Gastrocnemius medialis (tissue), 4 donors: Measurements from ENCODE around the gene SKAP2.

Source experiments
- CTCF ChIP-seq, 5 experiments: fragments of 450-650 bp in 3 of 5; fragments of 200-600 bp in 2 of 5; sonication (generic) in 2 of 5; IDR thresholded peaks in 4 of 5; conservative IDR thresholded peaks in 1 of 5; 1 replicate in 4 of 5; 2 replicates in 1 of 5; pipeline ENCODE4 v1.5.1; 2016 to 2019; ENCODE audit warnings: antibody characterized with exemption in 5 of 5, mild to moderate bottlenecking in 3 of 5, moderate library complexity in 3 of 5
- POLR2A ChIP-seq, 2 donors: fragments of 450-650 bp; IDR thresholded peaks; one replicate each; pipeline ENCODE4 v1.6.1; 2017; ENCODE audit warnings: antibody characterized with exemption in 2 of 2, mild to moderate bottlenecking in 2 of 2, moderate library complexity in 2 of 2

- TF ChIP-seq CTCF (IDR thresholded peaks at IDR 0.05 in 4 of 5, conservative IDR thresholded peaks at IDR 0.05 in 1 of 5) (no peak), POLR2A (IDR thresholded peaks at IDR 0.05) (no peak)
These were observed 51.0 kb downstream of the SKAP2 start for GRCh38 chr7:26813432-26813831.
